ENCODE measurements around the gene MARCHF7.

DNA sequence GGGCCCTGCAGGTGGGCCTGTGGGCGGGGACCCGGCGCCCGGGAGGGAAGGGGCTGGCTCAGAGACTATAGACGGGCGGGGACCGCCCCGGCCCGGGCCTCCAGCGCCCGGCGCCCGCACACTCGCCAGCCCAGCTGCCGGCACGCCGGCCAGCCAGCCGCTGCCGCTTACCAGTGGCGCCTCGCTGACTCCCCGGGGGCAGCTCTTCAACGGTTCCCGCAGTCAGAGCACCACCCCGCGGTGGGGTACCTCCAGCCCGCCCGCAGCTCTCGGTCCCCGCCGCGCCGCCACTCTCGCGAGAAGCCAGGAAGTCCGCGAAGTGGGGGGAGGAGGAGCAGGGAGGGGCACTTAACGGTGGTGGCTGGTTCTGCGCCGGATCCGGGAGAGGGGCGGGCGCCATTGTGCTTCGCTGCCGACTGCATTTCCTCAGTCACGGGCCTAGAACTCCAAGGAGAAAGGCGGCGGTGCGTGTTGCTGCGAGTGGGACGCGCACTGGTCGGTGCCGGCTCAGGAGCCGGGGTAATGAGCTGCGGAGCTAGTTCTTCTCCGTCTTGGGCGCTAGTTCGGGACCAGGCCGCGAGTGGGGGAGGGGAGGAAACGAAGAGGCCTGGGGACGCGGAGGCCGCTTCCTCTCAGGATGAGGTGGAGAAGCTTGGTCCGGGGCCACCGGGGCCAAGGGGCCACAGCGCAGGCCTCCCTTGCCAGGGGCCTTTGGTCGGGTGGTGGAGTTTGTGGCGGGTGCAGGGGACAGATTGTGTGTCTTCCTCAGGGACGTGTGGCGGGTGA, at the start of gene MARCHF7:
- peak; percentile 74 for TF ChIP-seq CTCF (IDR thresholded peaks at IDR 0.05; ENCODE audit: poor library complexity)
- no peak for TF ChIP-seq EZH2 (IDR thresholded peaks at IDR 0.05; ENCODE audit: borderline replicate concordance)

Measured in hepatocyte (in vitro differentiated cells).